GM19395 (cell line): ENCODE measurements around the gene RAB36.

Experiments
- ATAC-seq: cut with Tn5 transposase; IDR thresholded peaks from one replicate; pipeline ENCODE4 v1.9.1; 2021; ENCODE audit warnings: mild to moderate bottlenecking, moderate library complexity; ENCODE audit not compliant: unreplicated experiment

RAB36 gene

DNA sequence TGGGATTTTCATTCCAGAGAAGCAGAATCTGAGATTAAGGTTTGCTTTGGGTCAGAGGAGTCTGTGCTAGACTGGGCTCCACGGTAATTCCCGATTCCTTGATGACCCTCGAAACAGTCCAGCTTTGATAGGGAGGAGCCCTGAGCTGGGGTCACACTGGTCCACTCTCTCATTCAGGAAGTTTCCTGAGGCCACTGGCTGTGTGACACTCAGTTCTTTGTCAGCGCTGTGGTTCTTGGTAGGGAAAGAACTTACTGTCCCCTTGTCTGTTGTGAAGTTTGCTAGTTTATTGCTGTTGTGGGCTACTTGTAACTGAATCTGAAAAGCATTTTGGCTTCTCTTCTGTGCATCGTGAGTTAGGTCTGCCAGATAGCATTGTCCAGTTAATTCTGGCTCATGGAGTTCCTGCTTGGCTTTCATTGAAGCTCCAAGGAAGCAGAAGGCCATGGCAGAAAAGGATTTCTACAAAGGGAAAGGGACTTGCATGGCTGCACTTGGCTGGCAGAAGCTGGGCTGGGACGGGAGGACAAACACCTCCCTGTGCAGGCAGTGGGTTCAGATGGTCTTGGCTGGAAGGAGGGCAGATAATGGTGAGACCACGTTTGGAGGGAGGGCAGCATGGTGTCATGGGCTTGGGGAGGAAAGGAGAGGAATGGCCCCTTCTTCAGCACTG, 58.3 kb downstream of the RAB36 start:
- ATAC-seq, result no peak

- no peak for ATAC-seq
Observed at GRCh38 chr22:23204125-23204488, 58.8 kb downstream of the RAB36 start.

- no peak for ATAC-seq
Observed at GRCh38 chr22:23204541-23205157, 59.4 kb downstream of the RAB36 start.

DNA sequence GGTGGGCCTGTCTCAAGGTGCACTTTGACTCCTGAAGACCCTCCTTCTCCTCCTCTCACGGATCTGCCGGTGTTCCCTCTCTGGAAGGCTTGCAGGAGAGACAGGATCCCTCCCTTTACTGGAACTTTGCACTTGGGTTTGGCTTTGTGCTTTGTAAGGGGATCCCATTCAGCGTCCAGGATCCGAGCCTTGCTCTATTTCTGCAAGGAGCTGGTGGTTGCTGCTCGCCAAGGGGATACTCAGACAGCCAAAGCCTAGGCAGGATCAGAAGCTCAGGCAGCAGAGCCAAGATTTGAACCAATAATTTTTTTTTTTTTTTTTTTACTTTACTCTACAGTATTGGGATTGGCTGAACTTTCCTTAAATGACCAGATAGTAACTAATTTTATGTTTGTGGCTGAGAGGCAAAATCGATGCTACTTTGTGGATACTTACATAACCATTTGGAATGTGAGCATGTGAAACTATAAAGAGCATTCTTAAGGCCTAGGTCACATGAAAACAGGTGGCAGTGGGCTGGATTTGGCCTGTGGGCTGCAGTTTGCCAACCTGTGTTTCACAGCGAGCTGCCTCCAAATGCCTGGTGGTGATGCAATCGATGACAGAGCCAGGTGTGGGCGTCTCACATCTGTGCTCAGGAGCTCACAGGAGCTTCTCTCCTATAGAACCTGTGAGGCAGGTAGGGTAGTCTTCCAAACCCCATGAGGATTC, 60.2 kb downstream of the RAB36 start:
- ATAC-seq, result no peak

DNA sequence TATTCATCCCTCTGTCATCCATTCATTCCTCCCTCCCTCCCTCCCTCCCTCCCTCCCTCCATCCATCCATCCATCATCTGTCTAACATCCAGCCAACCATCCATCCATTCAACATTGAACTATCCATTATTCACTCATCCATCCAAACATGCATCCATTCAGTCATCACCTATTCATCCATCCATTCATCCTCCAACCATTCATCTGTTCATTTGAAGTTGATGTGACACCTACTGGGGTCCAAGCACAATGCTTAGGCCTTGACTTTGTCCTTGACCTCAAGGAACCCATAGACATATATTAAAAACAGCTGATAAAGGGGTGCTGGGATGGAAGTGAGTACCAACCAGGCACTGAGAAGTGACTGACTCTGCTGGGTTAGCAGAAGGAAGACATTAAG, 61.6 kb downstream of the RAB36 start:
- ATAC-seq, result no peak

DNA sequence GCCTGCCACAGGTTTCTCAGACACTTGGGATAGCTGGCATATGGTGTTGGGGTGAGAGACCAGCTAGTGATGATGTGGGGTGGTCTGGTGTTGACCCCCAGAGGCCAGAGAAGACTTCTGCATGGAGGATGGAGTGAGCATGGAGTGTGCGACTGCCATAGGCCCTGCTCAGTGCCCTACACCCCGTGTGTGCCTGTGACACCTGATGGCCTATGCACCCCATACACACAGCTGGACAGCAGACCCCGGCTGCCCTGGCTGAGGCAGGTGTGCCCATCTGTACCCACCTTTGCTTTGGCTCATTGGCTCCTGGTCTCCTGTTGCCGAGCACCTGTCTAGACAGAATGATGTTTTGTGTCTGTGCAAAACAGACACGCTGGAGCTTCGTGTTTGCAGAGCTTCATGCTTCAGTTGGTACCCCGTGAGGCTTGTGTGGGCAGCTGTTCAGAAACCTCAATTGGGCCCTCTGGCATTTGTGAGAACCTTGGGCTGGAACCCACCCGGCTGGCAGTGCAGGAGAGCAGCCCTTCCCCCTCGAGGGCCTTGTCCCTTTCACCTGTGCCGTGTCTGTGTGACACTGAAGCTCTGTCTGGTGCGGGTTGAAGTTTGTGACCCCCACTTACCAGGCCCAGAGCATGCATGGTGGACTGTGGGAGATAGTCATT, 62.6 kb downstream of the RAB36 start:
- no peak for ATAC-seq

- ATAC-seq, result no peak
Observed at GRCh38 chr22:23210428-23211170, 65.3 kb downstream of the RAB36 start.

GRCh38 chr22:23211622-23212021, 66.3 kb downstream of the RAB36 start:
- no peak for ATAC-seq

DNA sequence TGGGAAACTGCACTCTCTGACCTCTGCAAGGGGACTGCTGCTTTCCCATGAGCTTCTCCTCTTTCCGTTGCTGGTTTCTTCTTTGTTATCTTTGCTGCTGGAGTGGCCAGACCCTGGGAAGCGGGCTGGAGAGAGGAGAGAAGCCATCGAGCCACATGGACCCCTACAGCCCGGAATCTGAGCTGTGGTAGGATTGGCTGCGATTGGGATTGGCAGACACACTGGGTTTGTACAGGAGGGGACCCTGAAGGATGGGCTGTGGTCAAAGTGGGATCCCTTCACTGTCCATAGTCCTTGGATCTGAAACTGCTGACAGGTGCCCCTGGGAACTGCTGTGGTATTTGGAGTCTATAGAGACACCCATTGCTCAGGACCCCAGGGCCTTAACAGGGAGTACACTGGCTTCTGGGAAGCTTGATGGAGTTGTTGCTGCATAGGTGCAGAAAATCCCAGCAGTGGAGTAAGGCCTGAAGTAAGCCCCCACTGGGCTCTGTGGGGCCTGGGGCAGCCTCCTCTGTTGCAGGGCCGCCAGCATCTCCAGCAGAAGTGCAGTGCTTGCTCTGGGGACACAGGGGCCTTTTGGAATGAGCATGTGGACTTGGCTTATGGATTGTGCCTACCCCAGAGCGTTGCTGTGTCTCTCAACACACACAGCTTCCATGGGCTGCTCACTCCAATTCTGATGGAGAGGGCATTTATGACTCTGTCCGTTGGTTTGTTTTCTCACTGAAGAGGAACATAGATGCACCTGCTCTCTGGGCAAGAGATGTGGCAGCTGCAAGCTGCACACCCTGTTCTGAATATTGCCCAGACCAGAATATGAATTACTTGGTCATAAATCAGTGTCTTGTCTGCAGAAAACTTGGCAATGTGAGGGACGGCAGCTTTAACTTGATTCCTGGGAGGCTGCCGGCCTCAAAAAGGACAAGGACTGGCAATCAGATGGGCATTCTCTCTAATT, 67.1 kb downstream of the RAB36 start:
- ATAC-seq, result no peak

- no peak for ATAC-seq
Observed at GRCh38 chr22:23213022-23213555, 67.8 kb downstream of the RAB36 start.

DNA sequence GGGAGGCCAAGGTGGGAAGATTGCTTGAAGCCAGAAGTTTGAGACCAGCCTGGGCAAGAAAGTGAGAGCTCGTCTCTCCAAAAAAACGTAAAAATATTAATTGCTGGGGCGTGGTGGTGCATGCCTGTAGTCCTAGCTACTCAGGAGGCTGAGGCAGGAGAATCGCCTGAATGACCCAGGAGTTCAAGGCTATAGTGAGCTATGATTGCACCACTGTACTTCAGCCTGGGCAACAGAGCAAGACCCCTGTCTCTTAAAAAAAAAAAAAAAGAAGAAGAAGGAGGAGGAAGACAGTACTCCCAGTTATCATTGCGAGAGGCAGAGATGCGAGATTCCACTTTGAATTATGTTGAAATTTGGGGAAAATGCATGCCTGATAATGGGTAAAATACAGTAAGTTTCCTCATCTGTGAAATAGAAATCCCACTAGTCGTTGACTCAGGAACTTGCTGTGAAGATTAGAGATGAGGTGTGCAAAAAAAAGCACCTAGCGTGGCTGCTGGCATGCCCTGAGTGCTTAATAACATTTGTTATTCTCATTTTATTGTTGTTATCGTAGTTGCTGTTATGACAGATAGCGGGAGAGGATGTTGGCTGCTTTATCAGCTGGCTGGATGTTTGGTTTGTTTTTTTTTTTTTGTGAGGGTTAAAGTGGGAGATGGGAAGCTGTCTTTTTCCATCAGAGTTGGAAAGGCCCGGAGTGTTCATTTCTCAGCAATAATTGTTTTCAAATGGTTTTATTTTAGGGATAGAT, 68.5 kb downstream of the RAB36 start:
- ATAC-seq, result no peak
